Forelimb muscle (tissue), 1 donor: Measurements from ENCODE around the gene SCAMP2. TPM values are rescaled to one million over a fixed set of nuclear protein-coding genes. Genes with fewer than 3 reads are reported as not detected.
"Not testable (repeated sequence)": the region's sequence is repeated elsewhere in the genome, so short reads cannot be mapped to it uniquely, and the experiment has no call there.

ENCODE experiments used
- DNase-seq: peaks from one replicate; pipeline ENCODE4 v3.0.0-alpha.2; 2013; ENCODE audit warnings: low read depth
- polyA plus RNA-seq: library from polyadenylated mRNA; unstranded; fragments of 120-200 nt; gene quantifications from one replicate; pipeline ENCODE4 v1.2.1, GENCODE V29; 2013; ENCODE audit not compliant: insufficient read length

Gene SCAMP2, protein sequence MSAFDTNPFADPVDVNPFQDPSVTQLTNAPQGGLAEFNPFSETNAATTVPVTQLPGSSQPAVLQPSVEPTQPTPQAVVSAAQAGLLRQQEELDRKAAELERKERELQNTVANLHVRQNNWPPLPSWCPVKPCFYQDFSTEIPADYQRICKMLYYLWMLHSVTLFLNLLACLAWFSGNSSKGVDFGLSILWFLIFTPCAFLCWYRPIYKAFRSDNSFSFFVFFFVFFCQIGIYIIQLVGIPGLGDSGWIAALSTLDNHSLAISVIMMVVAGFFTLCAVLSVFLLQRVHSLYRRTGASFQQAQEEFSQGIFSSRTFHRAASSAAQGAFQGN
- polyA plus RNA-seq, result 48.0 TPM

DNA sequence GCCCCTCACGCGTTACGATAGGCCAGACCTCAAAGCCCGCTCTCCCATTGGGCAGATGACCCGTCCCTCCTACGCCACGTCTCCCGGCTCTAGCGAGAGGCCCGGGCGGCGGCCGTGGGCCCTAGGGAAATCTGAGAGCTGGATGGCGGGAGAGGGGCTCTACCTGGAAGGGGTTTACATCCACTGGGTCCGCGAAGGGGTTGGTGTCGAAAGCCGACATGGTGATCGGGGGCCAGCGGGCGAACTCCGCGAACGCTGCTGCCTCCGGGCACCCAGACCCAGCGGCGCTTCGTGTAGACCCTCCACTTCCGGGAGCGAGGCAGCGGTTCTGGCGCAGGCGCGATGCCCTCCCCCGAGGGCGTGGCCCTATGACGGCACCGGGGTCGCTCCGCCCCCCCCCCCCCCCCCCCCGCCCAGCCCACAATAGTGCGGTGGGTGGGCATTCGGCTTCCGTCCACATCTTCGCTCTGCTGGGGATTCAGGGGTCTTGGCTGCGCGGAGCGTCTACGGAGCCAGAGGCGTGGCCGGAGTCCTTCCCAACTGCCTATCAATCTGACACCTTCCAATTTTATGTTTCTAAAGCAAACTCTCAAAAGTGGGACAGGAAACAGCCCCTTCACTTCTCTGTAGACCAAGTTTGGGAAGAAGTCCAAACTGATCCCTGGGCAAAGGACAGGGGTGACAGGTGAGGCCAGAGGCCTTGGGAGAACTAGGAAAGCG lies at the start of gene SCAMP2:
Gene SCAMP2, minus strand, starts transcription at position 330 of the 720 bp plus-strand sequence. Its CDS starts 110 bp downstream, at position 220.
- peak; percentile 88 for DNase-seq

DNA sequence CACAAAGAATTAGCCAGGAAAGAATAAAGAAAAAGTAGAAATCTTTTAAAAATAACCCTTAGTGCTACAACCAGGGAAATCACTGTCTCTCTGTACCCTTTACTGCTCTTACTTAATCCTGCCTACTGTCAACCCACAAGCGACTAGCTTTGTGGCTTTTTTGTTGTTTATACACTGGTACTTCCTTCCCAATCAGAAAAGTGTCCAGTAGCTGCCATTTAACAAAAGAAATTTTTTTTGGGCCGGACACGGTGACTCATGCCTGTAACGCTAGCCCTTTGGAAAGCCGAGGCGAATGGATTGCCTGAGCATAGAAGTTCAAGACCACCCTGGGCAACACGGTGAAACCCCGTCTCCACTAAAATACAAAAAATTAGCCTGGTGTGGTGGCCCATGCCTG lies 47.3 kb upstream of the SCAMP2 start:
- DNase-seq, result no peak

DNA sequence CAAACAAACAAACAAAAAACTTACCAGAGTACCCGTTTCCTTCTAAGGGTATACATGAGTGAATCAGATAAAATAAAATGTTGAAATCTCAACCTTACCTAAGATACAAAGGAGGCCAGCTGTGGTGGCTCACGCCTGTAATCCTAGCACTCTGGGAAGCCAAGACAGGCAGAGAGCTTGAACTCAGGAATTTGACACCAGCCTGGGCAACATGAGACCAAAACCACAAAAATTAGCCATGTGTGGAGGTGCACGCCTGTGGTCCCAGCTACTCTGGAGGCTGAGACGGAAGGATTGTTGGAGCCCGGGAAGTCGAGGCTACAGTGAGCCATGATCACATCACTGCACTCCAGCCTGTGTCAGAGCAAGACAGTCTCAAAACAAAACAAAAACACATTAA lies 44.5 kb upstream of the SCAMP2 start:
- no peak for DNase-seq

DNA sequence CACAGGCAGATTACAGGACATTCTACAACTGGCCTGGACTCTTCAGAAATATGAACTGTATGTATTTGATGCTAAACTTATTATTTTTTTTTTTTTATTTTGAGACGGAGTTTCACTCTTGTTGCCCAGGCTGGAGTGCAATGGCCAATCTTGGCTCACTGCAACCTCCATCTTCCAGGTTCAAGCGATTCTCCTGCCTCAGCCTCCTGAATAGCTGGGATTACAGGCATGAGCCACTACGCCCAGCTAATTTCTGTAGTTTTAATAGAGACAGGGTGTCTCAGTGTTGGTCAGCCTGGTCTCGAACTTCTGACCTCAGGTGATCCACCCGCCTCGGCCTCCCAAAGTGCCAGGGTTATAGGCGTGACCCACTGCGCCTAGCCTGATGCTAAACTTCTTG lies 40.6 kb upstream of the SCAMP2 start:
- not testable (repeated sequence) for DNase-seq

DNA sequence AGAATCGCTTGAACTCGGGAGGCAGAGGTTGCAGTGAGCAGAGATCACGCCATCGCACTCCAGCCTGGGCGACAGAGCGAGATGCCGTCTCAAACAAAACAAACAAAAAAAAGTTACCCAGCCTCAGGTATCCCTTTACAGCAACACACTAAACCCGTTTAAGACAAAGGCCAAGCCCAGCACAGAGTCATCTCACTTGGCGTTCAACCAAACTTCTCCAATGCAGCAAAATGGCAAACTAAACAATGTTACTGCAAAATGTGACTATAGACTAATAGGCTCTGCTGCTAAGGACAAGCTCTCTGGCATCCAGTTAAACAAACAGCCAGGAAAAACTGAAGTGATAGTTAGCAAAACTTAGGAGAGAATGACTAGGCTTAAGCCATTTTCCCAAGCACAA lies 39.9 kb upstream of the SCAMP2 start:
- DNase-seq, result no peak

DNA sequence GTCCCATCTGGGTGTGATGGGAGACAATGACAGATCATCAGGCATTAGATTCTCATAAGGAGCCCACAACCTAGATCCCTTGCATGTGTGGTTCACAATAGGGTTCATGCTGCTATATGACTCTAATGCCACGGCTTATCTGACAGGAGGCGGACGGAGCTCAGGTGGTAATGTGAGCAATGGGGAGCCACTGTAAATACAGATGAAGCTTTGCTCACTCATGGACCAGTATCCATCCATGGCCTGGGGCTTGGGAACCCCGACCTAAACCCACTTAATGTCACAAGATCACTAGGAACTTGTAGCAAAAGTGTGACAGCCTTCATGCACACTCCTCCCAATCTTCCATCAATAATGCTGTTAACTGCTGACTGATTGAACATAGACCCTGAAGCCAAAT lies 35.5 kb upstream of the SCAMP2 start:
- DNase-seq, result no peak

DNA sequence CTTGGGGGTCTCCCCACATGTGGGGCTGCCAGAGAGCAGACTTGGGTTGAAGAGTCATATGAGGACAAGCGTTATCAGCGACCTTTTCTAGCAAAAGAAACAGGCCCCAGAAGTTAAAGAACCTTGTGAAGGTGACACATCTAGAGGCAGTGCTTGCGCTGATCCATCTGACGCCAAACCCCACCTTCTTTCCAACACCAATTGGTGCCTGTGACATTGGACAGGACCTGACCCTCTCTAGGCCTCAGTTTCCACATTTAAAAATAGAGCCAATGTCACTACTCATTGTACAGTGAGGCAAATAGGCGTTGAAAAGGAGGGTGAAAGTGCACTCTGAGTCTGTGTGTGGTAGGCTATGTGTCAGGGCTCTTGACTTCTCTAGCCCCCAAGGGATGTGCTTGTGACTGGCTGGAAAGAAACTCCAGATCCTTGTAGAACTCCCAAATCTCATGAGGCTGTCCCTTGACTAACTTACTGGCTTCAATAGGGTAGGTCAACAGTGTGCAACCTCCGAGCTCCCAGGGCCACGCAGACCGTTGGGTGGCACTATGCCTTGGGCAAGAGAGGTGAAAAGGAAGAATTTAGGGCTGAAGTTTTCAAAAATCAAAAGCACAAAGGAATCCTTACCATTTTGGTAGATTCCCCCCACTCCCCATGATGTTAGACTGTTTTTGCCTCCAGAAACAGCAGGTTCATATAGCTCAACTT lies 34.2 kb upstream of the SCAMP2 start:
- no peak for DNase-seq

DNA sequence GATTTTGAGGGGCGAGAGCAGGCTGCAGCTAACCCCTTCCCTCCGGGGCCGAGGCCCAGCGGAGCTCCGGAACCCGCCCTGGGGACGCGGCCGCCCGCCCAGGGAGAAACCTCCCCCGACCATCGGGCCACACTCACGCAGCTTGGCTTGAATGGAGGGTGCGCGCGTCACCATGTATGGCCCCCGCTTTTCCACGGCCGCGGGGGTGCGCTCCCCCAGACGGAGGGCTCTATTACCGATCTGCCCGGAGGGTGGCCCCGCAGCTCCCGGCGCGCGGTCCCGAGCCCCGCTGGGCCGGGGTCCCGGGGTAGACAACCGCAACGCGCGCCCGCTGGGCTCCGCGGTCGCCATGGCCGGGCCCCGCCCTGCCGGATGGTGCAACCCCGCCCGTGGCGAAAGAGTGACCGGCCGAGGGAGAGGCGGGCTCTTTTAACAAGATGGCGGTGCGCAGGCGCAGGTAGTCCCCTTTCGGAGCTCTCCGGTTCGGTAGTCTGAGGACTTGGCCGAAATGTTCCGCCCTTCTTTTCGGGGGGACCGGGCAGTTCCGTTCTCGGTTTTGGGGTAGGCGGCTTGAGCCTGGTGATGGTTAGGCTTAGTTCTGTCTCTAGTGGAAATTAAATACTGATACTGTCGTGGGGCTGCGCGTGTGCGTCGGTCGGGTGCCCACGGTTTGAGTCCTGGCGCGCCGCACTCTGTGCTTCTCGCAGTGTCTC lies 33.4 kb upstream of the SCAMP2 start, which contains the start of gene FAM219B:
Gene FAM219B, minus strand, starts transcription at position 402 of the 713 bp plus-strand sequence. Its CDS starts 51 bp downstream, at position 351.
- DNase-seq, result peak; percentile 69

DNA sequence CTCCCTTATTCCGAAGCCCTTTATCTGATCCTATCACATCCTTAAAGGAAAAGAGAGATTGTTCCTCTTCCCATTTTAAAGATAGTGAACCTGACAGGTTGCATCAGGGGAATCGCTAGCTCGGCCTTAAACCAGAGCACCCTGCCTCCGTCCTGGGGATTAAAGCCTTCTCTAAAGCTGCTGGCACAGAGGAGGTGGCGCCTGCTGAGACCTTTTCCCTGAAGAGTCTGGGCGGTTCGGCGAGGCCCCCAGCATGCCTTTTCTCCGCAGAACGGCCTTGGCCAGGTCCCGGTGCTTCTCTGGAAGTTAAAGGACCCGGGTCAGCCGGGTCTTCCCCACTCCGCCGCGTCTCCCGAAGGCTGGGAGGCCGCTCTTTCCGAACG lies 32.9 kb upstream of the SCAMP2 start:
- no peak for DNase-seq

DNA sequence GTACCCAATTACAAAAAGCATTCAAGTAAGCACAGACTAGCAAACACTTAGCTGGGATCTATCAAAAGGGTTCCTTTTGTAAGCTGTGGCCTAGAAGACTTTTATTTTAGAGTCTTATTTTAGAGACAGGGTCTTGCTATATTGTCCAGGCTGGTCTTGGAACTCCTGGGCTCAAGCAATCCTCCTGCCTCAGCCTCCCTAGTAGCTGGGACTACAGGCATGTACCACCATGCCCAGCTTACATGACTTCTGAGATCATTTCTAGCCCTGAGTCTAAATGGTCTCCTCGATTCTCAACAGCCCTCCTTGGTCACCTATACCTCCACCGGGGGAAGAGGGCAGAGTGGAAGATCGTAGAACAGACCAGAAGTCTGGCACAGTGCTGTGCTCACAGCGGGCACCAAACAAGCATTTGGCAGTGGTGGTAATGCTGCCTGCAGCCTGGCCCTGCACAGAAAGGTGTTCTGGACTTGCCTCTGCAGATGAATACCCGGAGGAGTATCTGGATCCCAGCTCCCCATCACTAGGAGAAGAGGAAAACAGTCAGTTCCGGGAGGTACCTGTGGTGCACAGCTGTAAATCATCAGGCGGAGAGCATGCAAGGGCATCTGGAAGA lies 31.1 kb upstream of the SCAMP2 start:
- DNase-seq, result no peak

DNA sequence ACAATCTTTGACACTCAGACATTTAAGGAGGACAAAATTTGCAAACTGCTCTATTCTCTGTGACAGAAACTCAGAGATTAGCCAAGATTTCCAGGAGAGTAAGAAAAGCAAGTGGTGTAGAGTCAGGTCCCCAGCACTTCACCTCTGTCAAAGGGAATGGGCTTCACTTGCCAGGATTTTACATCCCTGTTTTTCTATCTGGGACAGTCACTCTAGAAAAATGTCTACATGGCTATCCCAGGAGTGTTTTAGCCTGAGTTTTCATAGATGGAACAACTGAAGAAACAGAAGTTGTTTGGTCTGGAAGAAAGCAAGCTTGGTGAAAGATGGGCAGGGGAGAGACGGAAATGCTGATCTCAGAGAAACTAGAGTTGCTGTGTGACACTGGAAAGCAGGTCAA lies 30.5 kb upstream of the SCAMP2 start:
- DNase-seq, result no peak

DNA sequence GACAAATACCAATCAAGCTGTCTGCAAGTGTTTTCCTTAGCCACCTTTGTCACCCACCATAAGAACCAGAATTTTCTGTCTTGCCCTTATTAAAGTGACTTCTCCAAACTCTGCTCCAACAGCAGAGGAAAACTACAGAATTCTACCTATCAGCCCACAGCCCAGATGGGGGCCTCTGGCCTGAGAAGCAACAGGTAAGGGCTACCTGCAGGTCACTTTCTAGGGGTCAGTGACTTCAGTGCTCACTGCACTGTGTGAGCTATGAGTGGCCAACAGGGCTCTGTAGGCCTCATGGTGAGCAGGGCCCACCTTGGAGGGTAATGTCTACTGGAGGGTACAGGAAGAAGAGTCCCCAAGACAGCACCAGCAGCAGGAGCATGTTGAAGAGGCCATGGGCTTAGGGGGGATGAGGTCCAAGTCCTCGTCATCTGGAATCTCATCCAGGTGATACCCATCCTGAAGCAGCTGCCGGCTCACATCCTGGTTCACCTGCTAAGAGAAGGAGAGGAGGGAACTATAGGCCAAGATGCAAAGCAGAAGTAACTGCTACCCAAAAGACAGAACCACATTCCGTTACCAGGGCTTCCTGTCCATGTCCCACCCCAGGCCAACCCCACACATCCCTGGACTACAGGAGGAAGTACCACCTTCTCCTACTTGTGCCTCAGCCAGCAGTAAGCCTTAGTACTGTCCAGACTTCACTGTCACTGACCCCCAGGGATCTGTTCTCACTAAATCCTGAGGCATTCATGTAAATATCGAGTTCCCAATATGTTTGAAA lies 29.3 kb upstream of the SCAMP2 start:
- no peak for DNase-seq

DNA sequence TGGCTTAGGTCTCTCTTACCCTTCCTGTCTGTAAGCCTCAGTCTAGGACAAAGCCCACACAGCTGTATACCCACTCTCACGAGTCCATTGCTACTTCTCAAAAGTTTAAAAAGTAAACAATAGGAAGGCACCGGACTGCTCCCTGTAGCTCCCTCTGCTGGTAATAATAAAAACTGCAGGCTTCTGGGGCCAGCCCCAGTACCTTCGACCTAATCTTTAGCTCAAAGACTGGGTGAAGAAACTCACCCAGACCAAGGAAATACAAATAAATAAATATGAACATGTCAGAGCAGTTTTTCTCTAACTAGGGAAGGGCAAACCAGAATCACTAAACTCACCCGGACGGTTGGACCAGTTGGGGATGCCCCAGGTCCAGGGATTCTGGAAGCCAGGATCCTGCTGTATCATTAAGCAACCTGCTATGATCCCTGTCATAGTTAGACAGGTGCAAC lies 28.5 kb upstream of the SCAMP2 start:
- DNase-seq, result no peak

DNA sequence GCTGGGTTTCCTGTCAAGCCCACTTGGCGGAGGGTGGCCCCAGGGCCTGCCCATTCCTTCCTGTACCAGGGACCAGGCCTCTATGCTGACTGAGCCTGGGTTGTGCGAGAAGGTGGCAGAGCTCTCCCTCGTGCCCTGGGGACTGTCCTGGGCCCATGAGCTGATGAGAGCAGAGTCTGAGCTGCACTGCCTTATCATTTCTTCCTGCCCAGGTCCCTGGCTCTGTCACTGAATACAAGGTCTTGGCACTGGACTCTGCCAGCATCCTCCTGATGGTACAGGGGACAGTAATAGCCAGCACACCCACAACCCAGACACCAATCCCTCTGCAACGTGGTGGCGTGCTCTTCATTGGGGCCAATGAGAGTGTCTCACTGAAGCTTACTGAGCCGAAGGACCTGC lies 24.1 kb upstream of the SCAMP2 start:
- no peak for DNase-seq

DNA sequence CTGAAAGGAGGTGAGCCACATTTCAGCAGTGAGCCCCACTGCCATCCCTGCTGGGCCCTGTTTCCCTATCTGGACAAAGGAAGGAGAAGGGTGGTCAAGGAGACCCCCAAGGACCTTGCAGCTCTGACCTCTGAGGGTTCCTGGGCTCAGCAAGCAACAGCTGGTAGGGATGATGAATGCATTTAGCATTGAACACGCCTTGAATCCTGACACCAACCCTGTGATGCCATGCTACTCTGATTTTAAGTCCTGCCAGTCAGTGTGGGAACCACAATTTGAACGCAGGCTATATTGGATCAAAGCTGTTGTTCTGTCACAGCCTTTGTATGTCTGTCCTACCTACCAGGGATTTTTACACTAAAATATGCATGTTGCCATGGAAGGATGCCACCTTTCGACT lies 23.2 kb upstream of the SCAMP2 start:
- no peak for DNase-seq

DNA sequence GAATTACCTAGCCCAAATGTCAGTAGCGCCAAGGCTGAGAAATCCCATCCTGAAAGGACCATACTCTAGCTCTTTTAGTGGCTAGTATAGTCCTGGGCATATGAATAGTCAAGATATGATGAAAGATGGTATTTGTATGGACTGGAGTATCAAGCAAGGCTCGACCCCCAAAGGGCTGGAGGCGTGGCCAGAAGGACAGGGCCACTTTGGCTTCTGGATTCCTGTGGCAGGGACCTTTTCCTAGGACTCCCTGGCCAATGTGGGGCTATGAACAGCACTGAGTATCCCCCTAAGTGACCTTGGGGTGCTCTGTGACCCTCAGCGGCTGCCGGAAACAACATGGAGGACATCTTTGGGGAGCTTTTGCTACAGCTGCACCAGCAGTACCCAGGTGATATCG lies 22.7 kb upstream of the SCAMP2 start:
- no peak for DNase-seq

DNA sequence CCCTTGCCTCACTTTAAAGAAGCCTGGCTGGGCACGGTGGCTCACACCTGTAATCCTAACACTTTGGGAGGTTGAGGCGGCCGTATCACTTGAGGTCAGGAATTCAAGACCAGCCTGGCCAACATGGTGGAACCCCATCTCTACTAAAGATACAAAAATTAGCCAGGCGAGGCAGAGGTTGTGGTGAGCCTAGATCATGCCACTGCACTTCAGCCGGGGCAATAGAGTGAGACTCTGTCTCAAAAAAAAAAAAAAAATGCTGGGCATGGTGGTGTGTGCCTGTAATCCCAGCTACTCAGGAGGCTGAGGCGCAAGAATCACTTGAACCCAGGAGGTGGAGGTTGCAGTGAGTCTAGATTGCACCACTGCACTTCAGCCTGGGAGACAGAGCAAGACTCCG lies 21.2 kb upstream of the SCAMP2 start:
- DNase-seq, result not testable (repeated sequence)

DNA sequence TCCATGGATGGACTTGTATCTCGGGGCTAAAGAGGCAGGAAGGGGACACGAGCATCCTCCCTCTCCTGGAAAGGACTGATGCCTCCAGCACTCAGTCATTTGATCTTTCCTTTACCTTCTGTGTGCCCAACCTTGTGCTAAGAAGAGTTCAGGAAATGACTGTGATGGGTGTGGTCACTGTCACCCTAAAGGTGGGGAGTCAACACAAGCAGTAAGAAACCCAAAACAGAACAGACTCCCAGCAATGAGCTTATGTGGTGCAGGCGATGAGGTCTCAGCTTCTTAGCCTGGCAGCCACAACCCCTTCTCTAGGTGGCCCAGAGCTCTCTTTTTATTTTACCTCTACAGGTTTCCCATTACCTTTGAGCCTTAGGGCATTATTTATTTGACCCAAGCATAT lies 20.5 kb upstream of the SCAMP2 start:
- DNase-seq, result no peak

DNA sequence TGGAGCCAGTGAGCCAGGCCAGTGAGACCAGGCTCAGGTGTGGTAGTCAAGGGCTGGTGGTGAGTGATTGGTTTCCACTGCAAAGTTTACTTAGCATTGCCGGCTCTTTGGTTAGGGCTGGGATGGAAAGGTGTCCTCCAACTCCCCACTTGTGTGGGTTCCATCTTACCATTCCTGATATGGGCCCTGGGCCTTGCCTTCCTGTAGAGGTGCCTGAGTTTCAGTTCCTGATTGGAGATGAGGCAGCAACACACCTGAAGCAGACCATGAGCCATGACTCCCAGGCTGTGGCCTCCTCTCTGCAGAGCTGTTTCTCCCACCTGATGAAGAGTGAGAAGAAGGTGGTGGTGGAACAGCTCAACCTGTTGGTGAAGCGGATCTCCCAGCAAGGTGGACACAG lies 19.8 kb upstream of the SCAMP2 start:
- DNase-seq, result no peak

DNA sequence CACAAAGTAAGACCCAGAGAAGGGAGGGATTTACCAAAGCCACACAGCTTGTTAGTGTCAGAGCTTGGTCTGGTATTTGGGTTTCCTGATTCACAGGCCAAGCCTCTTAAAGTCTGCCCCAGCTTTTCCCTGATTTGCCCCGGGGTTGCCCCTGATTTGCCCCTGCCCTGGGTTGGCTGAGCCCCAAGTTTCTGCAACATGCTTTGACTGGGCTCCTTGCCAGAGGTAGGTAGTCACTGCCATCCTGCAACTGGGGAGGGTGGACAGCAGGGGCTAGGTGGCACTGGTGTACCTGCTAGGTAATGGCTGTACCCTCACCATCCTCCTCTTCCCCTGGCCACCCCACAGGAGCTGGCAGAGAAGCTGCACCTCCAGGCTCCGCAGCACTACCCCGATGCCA lies 19.1 kb upstream of the SCAMP2 start:
- DNase-seq, result no peak

DNA sequence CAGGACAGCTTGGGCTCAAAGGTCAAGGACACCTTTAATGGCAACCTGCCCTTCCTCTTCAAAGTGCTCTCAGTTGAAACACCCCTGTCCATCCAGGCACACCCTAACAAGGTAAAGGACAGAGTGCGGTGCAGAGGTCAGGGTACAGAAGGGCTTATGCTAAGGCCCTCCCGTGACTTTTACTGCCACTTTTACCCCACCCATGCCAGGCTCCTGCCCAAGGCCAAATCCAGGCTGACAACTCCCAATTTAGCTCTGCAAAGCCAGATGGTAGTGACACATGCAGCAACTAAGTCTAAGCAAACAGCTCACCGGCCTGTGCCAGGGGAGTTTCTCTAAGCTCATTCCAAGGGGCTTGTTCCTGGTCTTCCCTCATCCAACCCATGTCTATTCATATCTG lies 18.3 kb upstream of the SCAMP2 start:
- DNase-seq, result no peak
